GM12872 (cell line): ENCODE measurements around the gene CYP2D6.

Source experiments
- CTCF ChIP-seq: IDR thresholded peaks from 3 replicates; pipeline ENCODE4 v1.5.1; 2011; ENCODE audit warnings: low read depth, mild to moderate bottlenecking, low read length, moderate library complexity; ENCODE audit not compliant: insufficient read depth

Gene CYP2D6

DNA sequence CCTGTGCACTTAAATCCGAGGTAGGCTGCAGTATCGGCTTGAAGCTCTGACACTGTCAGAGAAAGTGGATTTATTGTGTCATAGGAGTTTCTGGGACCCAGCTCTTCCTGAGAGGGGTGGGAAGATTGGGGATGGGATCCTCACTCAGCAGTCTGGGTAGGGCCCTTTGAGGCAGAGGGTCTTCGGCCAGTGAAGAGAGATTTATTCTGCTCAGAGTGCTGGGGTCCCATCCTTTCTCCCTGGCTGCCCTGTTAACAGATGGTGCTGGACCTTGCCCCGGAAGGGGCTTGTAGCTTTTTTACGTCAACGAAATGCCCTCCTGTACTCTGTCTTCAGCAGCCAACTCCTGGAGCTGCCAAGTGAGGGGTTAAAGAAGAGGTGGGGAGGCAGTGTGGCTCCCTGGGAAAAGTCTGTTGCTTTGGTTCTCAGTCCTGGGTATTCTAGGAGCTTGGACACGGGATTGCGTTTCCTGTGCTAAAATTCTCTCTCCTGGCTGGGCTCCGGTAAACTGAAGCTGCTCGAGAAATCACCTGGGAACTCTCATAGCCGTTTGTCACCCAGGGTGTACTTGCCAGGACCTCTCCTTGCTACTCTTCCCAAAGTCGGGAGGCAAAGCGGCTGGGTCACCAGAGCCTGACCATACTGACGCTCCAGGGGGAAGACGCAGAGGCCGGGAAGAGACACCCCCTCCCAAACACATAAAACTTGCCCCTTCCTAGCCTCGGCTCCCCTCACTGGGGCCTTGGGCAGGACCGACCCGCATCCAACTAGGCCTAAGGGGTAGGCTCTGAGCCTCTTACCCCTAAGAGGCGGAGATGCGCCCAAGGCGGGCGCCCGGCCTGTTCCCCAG, 51.9 kb downstream of the CYP2D6 start:
- TF ChIP-seq CTCF, result no peak

DNA sequence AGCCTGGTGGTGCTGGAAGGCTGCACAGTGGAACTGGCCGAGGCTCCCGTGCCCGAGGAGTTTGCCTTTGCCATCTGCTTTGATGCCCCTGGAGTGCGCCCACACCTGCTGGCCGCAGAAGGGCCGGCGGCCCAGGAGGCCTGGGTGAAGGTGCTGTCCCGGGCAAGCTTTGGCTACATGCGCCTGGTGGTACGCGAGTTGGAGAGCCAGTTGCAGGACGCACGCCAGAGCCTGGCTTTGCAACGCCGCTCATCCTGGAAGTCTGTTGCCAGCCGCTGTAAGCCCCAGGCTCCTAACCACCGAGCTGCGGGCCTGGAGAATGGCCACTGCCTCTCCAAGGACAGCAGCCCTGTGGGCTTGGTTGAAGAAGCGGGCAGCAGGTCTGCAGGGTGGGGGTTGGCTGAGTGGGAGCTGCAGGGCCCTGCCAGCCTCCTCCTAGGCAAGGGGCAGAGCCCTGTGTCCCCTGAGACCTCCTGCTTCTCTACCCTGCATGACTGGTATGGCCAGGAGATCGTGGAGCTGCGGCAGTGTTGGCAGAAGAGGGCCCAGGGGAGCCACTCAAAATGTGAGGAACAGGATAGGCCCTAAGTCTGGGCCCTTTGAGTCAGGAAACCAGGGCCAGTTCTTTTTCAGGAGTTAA, 53.0 kb downstream of the CYP2D6 start:
- no peak for TF ChIP-seq CTCF

DNA sequence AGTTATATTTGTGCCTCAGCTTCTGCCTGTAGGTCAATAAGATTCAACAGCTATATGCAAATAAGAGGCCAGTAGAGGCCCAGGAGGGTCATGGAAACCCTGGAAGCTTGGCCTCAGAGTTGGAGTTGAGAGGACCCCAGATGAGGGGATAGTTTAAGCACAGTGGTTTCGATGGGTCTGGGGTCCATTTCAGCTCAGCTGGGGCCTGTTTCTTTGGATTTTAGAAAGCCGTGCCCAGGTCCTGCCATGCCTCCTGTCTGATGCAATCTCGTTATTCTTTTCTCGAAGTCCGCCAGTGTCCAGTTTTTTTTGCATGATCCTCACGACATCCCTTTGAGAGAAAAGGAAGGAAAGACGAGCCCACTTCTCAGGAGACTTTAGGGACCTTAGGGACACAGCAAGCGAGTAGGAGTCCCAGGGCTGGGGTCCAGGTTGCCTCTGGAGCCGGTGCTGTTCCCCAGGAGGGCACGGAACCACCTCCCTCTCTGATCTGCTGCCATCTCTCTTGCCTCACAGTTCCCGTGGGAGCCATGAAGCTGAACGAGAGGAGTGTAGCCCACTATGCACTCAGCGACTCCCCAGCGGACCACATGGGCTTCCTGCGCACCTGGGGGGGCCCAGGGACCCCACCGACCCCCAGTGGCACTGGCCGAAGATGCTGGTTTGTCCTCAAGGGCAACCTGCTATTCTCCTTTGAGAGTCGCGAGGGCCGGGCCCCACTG, 53.7 kb downstream of the CYP2D6 start:
- no peak for TF ChIP-seq CTCF
